ENCODE measurements around the gene ART4. TPM values are rescaled to one million over a fixed set of nuclear protein-coding genes. Genes with fewer than 3 reads are reported as not detected.

ART4 gene
- total RNA-seq, 1 donor from 2014 or later, result not detected

Other genes starting within 250 kb of the ART4 start
- gene GUCY2C, start 146.9 kb downstream of the ART4 start, total RNA-seq, result under 0.01 TPM
- gene WBP11, start 40.0 kb downstream of the ART4 start, total RNA-seq, result 20.8 TPM
- gene C12orf60, start 39.9 kb downstream of the ART4 start, total RNA-seq, result 1.6 TPM
- gene SMCO3, start 29.3 kb downstream of the ART4 start, total RNA-seq, result 0.41 TPM
- 2.0 TPM for gene MGP, start 42.3 kb upstream of the ART4 start, total RNA-seq
- gene ERP27, start 95.0 kb upstream of the ART4 start, total RNA-seq, result not detected
- gene ARHGDIB, start 118.1 kb upstream of the ART4 start, total RNA-seq, result 11.8 TPM
- not detected for gene PDE6H, start 129.5 kb upstream of the ART4 start, total RNA-seq

Measured in frontal cortex (tissue), 1 donor.